22Rv1 (cell line): ENCODE measurements around the gene MED10.

Experiments used
- ZFX ChIP-seq: fragments of 450-650 bp; IDR thresholded peaks from 2 replicates; pipeline ENCODE4 v1.6.1; 2017; ENCODE audit warnings: antibody characterized with exemption, borderline replicate concordance
- TF ChIP-seq, protein P1 (sequence below): fragments of 450-650 bp; IDR thresholded peaks from 2 replicates; pipeline ENCODE4 v1.5.1; 2017; ENCODE audit warnings: mild to moderate bottlenecking

DNA sequence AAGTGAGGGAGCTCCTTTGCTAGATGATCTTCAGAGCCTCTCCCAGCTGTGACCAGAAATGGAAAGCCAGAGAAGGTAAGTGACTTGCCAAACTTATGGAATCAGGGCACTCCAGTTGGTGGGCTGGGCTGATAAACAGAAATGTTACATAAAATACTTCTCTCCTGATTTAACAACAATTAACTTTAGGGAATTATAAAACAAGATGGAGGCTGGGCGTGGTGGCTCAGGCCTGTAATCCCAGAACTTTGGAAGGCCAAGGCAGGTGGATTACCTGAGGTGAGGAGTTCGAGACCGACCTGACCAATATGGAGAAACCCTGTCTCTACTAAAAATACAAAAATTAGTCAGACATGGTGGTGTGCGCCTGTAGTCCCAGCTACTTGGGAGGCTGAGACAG is 899 bp upstream of the MED10 start:
- TF ChIP-seq, protein P1, sequence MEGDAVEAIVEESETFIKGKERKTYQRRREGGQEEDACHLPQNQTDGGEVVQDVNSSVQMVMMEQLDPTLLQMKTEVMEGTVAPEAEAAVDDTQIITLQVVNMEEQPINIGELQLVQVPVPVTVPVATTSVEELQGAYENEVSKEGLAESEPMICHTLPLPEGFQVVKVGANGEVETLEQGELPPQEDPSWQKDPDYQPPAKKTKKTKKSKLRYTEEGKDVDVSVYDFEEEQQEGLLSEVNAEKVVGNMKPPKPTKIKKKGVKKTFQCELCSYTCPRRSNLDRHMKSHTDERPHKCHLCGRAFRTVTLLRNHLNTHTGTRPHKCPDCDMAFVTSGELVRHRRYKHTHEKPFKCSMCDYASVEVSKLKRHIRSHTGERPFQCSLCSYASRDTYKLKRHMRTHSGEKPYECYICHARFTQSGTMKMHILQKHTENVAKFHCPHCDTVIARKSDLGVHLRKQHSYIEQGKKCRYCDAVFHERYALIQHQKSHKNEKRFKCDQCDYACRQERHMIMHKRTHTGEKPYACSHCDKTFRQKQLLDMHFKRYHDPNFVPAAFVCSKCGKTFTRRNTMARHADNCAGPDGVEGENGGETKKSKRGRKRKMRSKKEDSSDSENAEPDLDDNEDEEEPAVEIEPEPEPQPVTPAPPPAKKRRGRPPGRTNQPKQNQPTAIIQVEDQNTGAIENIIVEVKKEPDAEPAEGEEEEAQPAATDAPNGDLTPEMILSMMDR: no peak
- TF ChIP-seq ZFX: no peak
